ENCODE results near the gene POLR2F.

POLR2F gene

GRCh38 chr22:38005943-38006342 is 52.4 kb downstream of the POLR2F start:
- DNase-seq (ENCODE audit: low read depth, low spot score) = no peak

GRCh38 chr22:38006906-38007305 is 53.4 kb downstream of the POLR2F start:
- no peak for DNase-seq (ENCODE audit: low read depth, low spot score)

GRCh38 chr22:38007330-38007902 is 53.9 kb downstream of the POLR2F start:
- no peak for DNase-seq (ENCODE audit: low read depth, low spot score)

GRCh38 chr22:38009000-38009806 is 55.7 kb downstream of the POLR2F start:
- no peak for DNase-seq (ENCODE audit: low read depth, low spot score)

DNA sequence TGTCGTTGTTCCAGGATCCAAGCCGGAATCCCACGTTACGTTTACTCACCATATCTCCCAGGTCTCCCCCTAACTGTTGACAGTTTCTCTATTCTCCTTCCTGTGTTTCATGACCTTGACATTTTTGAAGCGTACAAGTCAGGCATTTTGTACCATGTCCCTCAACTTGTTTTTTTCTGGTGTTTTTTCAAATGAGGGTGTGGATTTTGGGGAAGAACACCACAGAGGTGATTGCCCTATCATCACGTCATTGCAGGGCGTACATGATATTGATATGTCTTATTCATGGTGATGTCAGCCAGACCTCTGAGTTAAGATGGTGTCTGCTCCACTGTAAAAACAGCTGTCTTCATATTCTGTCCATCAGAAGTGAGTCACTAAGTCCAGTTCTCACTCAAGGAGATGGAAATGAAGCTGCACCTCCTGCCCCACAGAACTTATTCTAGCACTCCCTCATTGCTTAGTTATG is 59.1 kb downstream of the POLR2F start:
- no peak for DNase-seq (ENCODE audit: low read depth, low spot score)

DNA sequence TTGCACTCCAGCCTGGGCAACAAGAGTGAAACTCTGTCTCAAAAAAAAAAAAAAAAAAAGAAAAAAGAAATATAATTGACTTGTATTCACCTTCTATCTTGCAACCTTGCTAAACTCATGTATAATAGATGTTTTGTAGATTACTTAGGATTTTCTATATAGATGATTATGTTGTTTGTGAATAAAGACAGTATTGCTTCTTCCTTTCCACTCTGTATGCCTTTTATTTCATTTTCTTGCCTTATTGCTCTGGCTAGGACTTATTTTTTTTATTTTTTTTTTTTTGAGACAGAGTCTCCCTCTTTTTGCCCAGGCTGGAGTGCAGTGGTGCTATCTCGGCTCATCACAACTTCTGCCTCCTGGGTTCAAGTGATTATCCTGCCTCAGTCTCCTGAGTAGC is 60.6 kb downstream of the POLR2F start:
- no peak for DNase-seq (ENCODE audit: low read depth, low spot score)

GRCh38 chr22:38016182-38017151 is 63.0 kb downstream of the POLR2F start:
- peak; percentile 79 for DNase-seq (ENCODE audit: low read depth, low spot score)

GRCh38 chr22:38017272-38017920 is 63.9 kb downstream of the POLR2F start:
- DNase-seq (ENCODE audit: low read depth, low spot score) = peak; percentile 45

- no peak for DNase-seq (ENCODE audit: low read depth, low spot score)
These were observed 64.7 kb downstream of the POLR2F start for GRCh38 chr22:38017939-38018885.

Data from astrocyte of the hippocampus (primary cell).